ENCODE results near the gene UBE2L3.

- TF ChIP-seq EZH2 (IDR thresholded peaks at IDR 0.05) (no peak), POLR2AphosphoS5 (IDR thresholded peaks at IDR 0.05; ENCODE audit: borderline replicate concordance, low read depth, low read length) (no peak)
These were observed 2.1 kb downstream of the UBE2L3 start for GRCh38 chr22:21569459-21570170.
